ENCODE data around the gene IGSF6. TPM values are rescaled to one million over a fixed set of nuclear protein-coding genes. Genes with fewer than 3 reads are reported as not detected.
A peak's percentile ranks its signal among the peaks of the same experiment; 100 is the strongest.

IGSF6 gene
- total and polyA plus RNA-seq, 12 donors: 0.55 to 14.5 (median 1.7) TPM

DNA sequence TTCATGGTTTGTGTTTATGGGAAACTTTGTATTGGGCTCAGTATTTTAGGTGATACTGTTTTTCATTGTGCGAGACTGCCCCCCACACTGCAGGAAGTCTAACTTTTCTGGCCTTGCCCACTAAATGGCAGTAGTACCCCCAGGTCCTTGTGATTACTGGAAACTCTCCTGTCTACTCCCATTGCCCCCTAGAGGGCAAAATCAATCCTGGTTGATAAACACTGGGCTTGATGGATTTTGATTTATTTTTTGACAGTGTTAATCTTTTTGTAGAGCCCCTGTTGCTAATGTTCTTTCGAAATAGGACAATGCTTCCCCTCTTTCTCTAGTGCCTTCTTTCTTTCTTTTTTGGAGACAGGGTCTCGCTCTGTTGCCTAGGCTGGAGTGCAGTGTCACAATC, 37.5 kb downstream of the IGSF6 start:
- TF ChIP-seq, protein P1, sequence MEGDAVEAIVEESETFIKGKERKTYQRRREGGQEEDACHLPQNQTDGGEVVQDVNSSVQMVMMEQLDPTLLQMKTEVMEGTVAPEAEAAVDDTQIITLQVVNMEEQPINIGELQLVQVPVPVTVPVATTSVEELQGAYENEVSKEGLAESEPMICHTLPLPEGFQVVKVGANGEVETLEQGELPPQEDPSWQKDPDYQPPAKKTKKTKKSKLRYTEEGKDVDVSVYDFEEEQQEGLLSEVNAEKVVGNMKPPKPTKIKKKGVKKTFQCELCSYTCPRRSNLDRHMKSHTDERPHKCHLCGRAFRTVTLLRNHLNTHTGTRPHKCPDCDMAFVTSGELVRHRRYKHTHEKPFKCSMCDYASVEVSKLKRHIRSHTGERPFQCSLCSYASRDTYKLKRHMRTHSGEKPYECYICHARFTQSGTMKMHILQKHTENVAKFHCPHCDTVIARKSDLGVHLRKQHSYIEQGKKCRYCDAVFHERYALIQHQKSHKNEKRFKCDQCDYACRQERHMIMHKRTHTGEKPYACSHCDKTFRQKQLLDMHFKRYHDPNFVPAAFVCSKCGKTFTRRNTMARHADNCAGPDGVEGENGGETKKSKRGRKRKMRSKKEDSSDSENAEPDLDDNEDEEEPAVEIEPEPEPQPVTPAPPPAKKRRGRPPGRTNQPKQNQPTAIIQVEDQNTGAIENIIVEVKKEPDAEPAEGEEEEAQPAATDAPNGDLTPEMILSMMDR (IDR thresholded peaks at IDR 0.05): no peak
- no peak overlapping the region for H3K27ac ChIP-seq
- H3K4me1 ChIP-seq: peaks cover 0 to 70% (median 29%) of the 10 kb centered on the region in 9 donors
- ATAC-seq (no peak), DNase-seq (no peak)
- H3K4me3 ChIP-seq: no peak overlapping the region
- intact Hi-C loops (cut with DNase I): no loop called here
- peaks cover 0 to 39% (median 4%) of the 10 kb centered on the region in 9 donors for H3K36me3 ChIP-seq
- 97 to 98% methylated on average over 3 of the region's 3 CpGs for WGBS, 2 donors
- H3K9me3 ChIP-seq: no peaks in the 10 kb centered on the region
- H3K27me3 ChIP-seq: no peaks in the 10 kb centered on the region

DNA sequence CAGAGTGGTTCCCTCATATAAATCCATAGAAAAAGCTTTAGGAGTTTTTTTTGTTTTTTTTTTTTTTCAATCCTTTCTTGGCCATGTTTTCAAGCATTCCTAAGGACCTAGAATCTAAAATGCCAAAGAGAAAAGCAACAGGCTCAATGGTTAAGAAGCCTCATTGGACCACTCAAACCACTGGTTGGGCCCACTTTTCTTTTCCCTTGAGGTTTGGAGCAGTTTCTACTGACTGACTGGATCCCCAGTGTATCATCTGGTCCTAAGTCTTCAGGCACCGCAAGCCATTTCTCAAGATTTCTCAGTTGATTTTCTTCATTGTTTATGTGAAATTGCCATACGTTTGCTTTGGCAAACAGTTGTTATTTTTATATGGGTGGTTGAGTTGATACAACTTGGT, 38.6 kb downstream of the IGSF6 start:
- no peak overlapping the region for H3K27ac ChIP-seq
- H3K4me1 ChIP-seq: peaks cover 0 to 70% (median 36%) of the 10 kb centered on the region in 9 donors
- intact Hi-C loops (cut with DNase I): no loop called here

DNA sequence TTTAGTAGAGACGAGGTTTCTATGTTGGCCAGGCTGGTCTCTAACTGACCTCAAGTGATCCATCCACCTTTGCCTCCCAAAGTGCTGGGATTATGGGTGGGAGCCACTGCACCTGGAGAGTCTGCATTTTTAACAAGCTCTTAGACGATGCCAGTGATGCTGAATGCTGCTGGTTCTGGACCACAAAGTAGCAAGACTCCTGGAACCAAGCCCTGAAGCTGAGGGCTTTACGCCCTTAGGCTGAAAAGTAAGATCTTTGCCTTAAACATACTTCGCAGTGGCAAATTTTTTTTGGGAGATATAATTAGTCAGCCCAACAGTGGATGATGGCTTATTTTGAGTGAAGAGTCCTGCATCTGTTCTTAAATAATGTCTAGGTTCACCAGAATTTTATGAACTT, 39.0 kb downstream of the IGSF6 start:
- intact Hi-C loops (cut with DNase I): no loop called here

More for the DNA sequence above, 38.6 kb downstream of the IGSF6 start:
- peaks cover 0 to 28% (median 0%) of the 10 kb centered on the region in 9 donors for H3K36me3 ChIP-seq
- WGBS, 2 donors: 88 to 96% methylated on average over 2 of the region's 2 CpGs
- DNase-seq (no peak), ATAC-seq (no peak)
- H3K4me3 ChIP-seq: no peak overlapping the region
- H3K27me3 ChIP-seq: no peaks in the 10 kb centered on the region
- no peaks in the 10 kb centered on the region for H3K9me3 ChIP-seq
- TF ChIP-seq, protein P1 (IDR thresholded peaks at IDR 0.05): no peak

DNA sequence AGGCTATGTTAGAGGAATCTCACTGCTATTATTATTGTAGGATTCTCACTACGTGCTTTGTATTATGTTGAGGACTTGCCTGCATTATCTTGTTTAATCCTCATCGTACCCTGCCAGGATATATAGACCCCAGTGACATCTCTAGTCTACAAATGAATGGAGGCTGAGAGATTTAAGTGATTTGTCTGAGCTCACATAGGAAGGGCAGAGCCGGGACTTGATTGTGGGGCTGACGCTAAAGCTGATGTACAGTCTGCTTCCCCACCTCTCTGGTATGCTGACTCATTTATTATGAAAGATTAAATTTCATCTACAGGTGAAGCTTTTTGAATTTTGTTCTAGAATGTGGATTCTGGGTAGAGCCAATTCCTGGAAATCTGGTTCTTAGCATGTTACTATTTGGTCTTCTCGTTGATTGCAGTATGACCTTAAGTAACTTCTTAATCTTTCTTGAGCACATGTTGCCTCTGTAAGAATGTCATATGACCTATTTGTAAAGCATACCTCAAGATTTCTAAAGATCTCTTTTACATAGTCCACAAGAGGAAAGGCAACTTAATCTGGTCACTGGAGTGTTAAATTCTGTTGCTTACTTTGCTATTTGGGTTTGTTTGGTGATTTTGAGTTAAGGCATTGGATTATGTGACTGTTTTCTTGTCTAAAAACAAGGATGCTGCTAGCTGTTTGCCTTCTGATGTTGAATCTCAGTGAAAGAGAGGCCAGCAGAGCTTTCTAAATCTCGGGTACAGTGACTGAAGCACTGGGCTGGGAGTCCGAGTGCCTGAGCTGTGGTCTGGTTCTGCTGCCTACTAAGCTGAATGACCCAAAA, 40.6 kb downstream of the IGSF6 start:
- no peaks in the 10 kb centered on the region for H3K27me3 ChIP-seq
- no peaks in the 10 kb centered on the region for H3K9me3 ChIP-seq
- H3K4me3 ChIP-seq: no peak overlapping the region
- ATAC-seq (peak in 1 of 8 donors; percentile 37), DNase-seq (no peak)
- peaks cover 0 to 13% (median 0%) of the 10 kb centered on the region in 9 donors for H3K36me3 ChIP-seq
- 46 to 49% methylated on average over 7 of the region's 7 CpGs for WGBS, 2 donors
- TF ChIP-seq, protein P1 (IDR thresholded peaks at IDR 0.05): no peak
- peak overlapping the region in 4 of 10 donors; percentile 0 to 59 (median 38) for H3K27ac ChIP-seq
- peaks cover 0 to 79% (median 43%) of the 10 kb centered on the region in 9 donors for H3K4me1 ChIP-seq
- intact Hi-C loops (cut with DNase I): no loop called here

More for the DNA sequence above, 39.0 kb downstream of the IGSF6 start:
- Histone ChIP-seq H3K27me3 (no peaks in the 10 kb centered on the region), H3K9me3 (no peaks in the 10 kb centered on the region), H3K36me3 (peaks cover 0 to 24% (median 0%) of the 10 kb centered on the region in 9 donors), H3K4me1 (peaks cover 0 to 70% (median 40%) of the 10 kb centered on the region in 9 donors), H3K27ac (no peak overlapping the region), H3K4me3 (no peak overlapping the region)
- 97 to 98% methylated on average over 4 of the region's 4 CpGs for WGBS, 2 donors
- ATAC-seq (no peak), DNase-seq (no peak)
- TF ChIP-seq, protein P1 (IDR thresholded peaks at IDR 0.05): no peak
